Neural cell (in vitro differentiated cells): ENCODE measurements around the gene FREM2. TPM values are rescaled to one million over a fixed set of nuclear protein-coding genes. Genes with fewer than 3 reads are reported as not detected.

Experiments
- H2AFZ ChIP-seq: fragments of 200-600, 300-800 bp; sonication (generic), shearing (Covaris generic); 2 replicates; pipeline ENCODE4 v1.6.0; 2014; ENCODE audit warnings: low read depth, mild to moderate bottlenecking, antibody characterized with exemption, low read length, moderate library complexity
- H3F3A ChIP-seq: fragments of 200-600 bp; shearing (Covaris generic); 2 replicates; pipeline ENCODE4 v1.6.1; 2016; ENCODE audit warnings: mild to moderate bottlenecking, moderate library complexity, mixed read lengths, antibody characterized with exemption, low read length; ENCODE audit not compliant: insufficient read depth, poor library complexity, severe bottlenecking
- H3K27ac ChIP-seq: fragments of 200-600, 300-800 bp; sonication (generic), shearing (Covaris generic); 2 replicates; pipeline ENCODE4 v1.5.1; 2014; ENCODE audit warnings: mild to moderate bottlenecking, low read length, moderate library complexity
- H3K27me3 ChIP-seq: fragments of 300-800, 200-600 bp; sonication (generic), shearing (Covaris generic); 2 replicates; pipeline ENCODE4 v1.6.0; 2014; ENCODE audit warnings: mild to moderate bottlenecking, low read depth, low read length, moderate library complexity; ENCODE audit not compliant: insufficient read depth
- H3K36me3 ChIP-seq: fragments of 300-800, 200-600 bp; sonication (generic), shearing (Covaris generic); 2 replicates; pipeline ENCODE4 v1.5.1; 2014; ENCODE audit warnings: mild to moderate bottlenecking, antibody characterized with exemption, low read length, moderate library complexity; ENCODE audit not compliant: insufficient read depth
- H3K4me2 ChIP-seq: fragments of 300-800, 200-600 bp; sonication (generic), shearing (Covaris generic); 2 replicates; pipeline ENCODE4 v1.6.0; 2014; ENCODE audit warnings: mild to moderate bottlenecking, low read length
- H3K4me3 ChIP-seq: fragments of 300-800, 200-600 bp; sonication (generic), shearing (Covaris generic); 2 replicates; pipeline ENCODE4 v1.5.1; 2014; ENCODE audit warnings: mild to moderate bottlenecking, low read length, moderate library complexity
- H3K79me2 ChIP-seq: fragments of 200-600 bp; shearing (Covaris generic); replicated peaks from 2 replicates; pipeline ENCODE4 v1.6.0; 2014; ENCODE audit warnings: mild to moderate bottlenecking, low read length, moderate library complexity; ENCODE audit not compliant: insufficient read depth
- H3K9ac ChIP-seq: fragments of 300-800, 200-600 bp; sonication (generic), shearing (Covaris generic); 2 replicates; pipeline ENCODE4 v1.6.1; 2016; ENCODE audit warnings: mild to moderate bottlenecking, low read length, mixed read lengths
- H3K9me2 ChIP-seq: fragments of 200-600 bp; shearing (Covaris generic); 2 replicates; pipeline ENCODE4 v1.6.1; 2016; ENCODE audit warnings: mild to moderate bottlenecking, low read length, mixed read lengths; ENCODE audit not compliant: insufficient read depth
- H3K9me3 ChIP-seq: fragments of 200-600, 300-800 bp; sonication (generic), shearing (Covaris generic); 2 replicates; pipeline ENCODE4 v1.6.1; 2016; ENCODE audit warnings: mild to moderate bottlenecking, mixed run types, low read length, moderate library complexity, mixed read lengths
- H4K20me1 ChIP-seq: fragments of 200-600 bp; shearing (Covaris generic); 2 replicates; pipeline ENCODE4 v1.6.1; 2016; ENCODE audit warnings: mild to moderate bottlenecking, mixed run types; ENCODE audit not compliant: insufficient read depth
- CTCF ChIP-seq: fragments of 450-650 bp; IDR thresholded peaks from 2 replicates; pipeline ENCODE4 v1.5.1; 2014; ENCODE audit warnings: antibody characterized with exemption, mild to moderate bottlenecking, moderate library complexity; ENCODE audit not compliant: poor library complexity, severe bottlenecking
- EP300 ChIP-seq: fragments of 450-650 bp; conservative IDR thresholded peaks from 2 replicates; pipeline ENCODE4 v1.6.1; 2014; ENCODE audit warnings: antibody characterized with exemption, mild to moderate bottlenecking, moderate library complexity; ENCODE audit not compliant: poor library complexity, severe bottlenecking
- EZH2 ChIP-seq: fragments of 200-600, 300-800 bp; shearing (Covaris generic), sonication (generic); IDR thresholded peaks from 2 replicates; pipeline ENCODE4 v1.6.1; 2014; ENCODE audit warnings: antibody characterized with exemption, low read length, borderline replicate concordance, mild to moderate bottlenecking; ENCODE audit not compliant: insufficient read depth, poor library complexity, severe bottlenecking
- MXI1 ChIP-seq: fragments of 450-650 bp; conservative IDR thresholded peaks from 2 replicates; pipeline ENCODE4 v1.6.1; 2014; ENCODE audit warnings: antibody characterized with exemption, mild to moderate bottlenecking; ENCODE audit not compliant: poor library complexity, severe bottlenecking
- POLR2AphosphoS5 ChIP-seq: IDR thresholded peaks from 2 replicates; pipeline ENCODE4 v1.6.1; 2012
- RAD21 ChIP-seq: fragments of 450-650 bp; conservative IDR thresholded peaks from 2 replicates; pipeline ENCODE4 v1.6.1; 2014; ENCODE audit warnings: antibody characterized with exemption, mild to moderate bottlenecking, moderate library complexity
- REST ChIP-seq: IDR thresholded peaks from 2 replicates; pipeline ENCODE4 v1.6.1; 2012; ENCODE audit warnings: borderline replicate concordance
- SMC3 ChIP-seq: fragments of 450-650 bp; conservative IDR thresholded peaks from 2 replicates; pipeline ENCODE4 v1.6.1; 2014; ENCODE audit warnings: antibody characterized with exemption, mild to moderate bottlenecking, moderate library complexity; ENCODE audit not compliant: poor library complexity
- TAF1 ChIP-seq: IDR thresholded peaks from 2 replicates; pipeline ENCODE4 v1.6.1; 2012; ENCODE audit warnings: low read depth
- polyA plus RNA-seq: library from polyadenylated mRNA; depleted of rRNA; stranded (reverse); fragments of >200 nt; gene quantifications from 2 replicates; pipeline ENCODE4 v1.2.3, GENCODE V29; 2014

Gene FREM2
- polyA plus RNA-seq, 1 donor from 2014 or later: 0.19 TPM

DNA sequence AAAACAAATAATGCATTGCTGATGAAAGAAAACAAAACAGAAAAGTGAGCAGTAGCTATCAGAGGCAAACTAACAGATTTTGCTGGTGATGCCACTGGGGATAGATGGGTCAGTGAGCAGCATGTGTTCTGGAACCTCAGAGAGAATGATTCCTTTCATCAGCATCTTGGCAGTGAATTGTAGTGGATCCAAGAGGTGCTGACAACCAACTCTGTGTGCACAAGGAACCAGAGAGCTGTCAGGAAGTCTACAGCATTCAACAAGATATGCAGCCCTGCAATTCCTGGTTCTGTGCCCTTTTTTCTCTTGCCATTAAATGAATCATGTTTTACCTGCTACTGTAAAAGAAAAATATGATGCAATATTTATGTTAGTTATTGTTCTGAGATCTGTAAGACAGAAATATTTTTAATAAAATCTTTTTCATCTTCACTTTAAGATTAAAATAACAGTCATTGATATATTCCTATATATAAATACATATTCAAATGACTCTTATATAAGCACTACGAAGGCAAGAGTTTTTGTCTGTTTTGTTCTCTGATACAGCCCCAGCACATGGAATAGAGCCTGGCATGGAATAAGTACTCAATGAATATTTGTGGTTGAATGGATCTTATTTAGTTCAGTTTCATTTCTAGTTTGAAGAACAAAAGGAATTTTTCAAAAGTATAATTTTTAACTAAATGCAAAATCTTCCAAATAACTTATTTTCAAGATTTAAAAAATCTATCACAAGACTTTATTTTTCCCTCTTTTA lies 80.8 kb downstream of the FREM2 start:
- no peak overlapping the region for H3K4me3 ChIP-seq
- no peaks in the 10 kb centered on the region for H4K20me1 ChIP-seq
- H3F3A ChIP-seq: no peaks in the 10 kb centered on the region
- no peaks in the 10 kb centered on the region for H3K9me2 ChIP-seq
- no peaks in the 10 kb centered on the region for H3K27me3 ChIP-seq
- no peak overlapping the region for H3K9ac ChIP-seq
- no peaks in the 10 kb centered on the region for H3K79me2 ChIP-seq
- no peak overlapping the region for H3K4me2 ChIP-seq
- TF ChIP-seq RAD21: no peak
- TF ChIP-seq EP300: no peak
- TF ChIP-seq EZH2: no peak
- TF ChIP-seq CTCF: no peak
- no peak for TF ChIP-seq SMC3
- TF ChIP-seq REST: no peak
- TF ChIP-seq TAF1: no peak
- TF ChIP-seq POLR2AphosphoS5: no peak
- TF ChIP-seq MXI1: no peak
- H3K36me3 ChIP-seq: no peaks in the 10 kb centered on the region
- H2AFZ ChIP-seq: no peak overlapping the region
- H3K9me3 ChIP-seq: no peaks in the 10 kb centered on the region
- no peak overlapping the region for H3K27ac ChIP-seq

DNA sequence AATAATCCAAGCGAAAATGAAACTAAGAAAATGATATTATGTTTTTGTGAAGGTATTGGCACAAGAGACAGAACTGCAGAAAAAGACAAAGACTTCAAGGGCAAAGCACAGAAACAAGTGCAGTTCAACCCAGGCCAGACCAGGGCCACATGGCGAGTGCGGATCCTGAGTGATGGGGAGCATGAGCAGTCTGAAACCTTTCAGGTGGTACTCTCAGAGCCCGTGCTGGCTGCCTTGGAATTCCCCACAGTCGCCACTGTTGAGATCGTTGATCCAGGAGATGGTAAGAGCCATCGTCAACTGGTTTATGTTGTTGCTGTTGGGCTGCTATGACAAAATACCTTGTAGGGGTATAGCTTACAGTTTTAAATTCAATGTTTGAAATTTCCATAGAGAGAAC lies 82.6 kb downstream of the FREM2 start:
- no peaks in the 10 kb centered on the region for H4K20me1 ChIP-seq
- H3K4me3 ChIP-seq: no peak overlapping the region
- H3K9me3 ChIP-seq: no peaks in the 10 kb centered on the region
- H3K79me2 ChIP-seq: no peaks in the 10 kb centered on the region
- no peaks in the 10 kb centered on the region for H3K9me2 ChIP-seq
- H3K27ac ChIP-seq: no peak overlapping the region
- H3K4me2 ChIP-seq: no peak overlapping the region
- TF ChIP-seq EP300: no peak
- no peak for TF ChIP-seq TAF1
- H3K36me3 ChIP-seq: no peaks in the 10 kb centered on the region
- no peaks in the 10 kb centered on the region for H3F3A ChIP-seq
- H3K27me3 ChIP-seq: no peaks in the 10 kb centered on the region
- no peak overlapping the region for H2AFZ ChIP-seq
- no peak overlapping the region for H3K9ac ChIP-seq
